ENCODE measurements around the gene BRMS1. TPM values are rescaled to one million over a fixed set of nuclear protein-coding genes. Genes with fewer than 3 reads are reported as not detected.
"Not testable (repeated sequence)": the region's sequence is repeated elsewhere in the genome, so short reads cannot be mapped to it uniquely, and the experiment has no call there.

BRMS1 gene
- total RNA-seq, 2 experiments from 2014 or later = 55.3 to 56.8 TPM

GRCh38 chr11:66330931-66331330, 14.0 kb downstream of the BRMS1 start:
- Mint-ChIP-seq H3K27ac (no peak overlapping the region), H3K36me3 (no peaks in the 10 kb centered on the region), H3K4me1 (peaks cover 33% of the 10 kb centered on the region), H3K4me3 (no peak overlapping the region), H3K9me3 (ENCODE audit: low read depth) (no peaks in the 10 kb centered on the region), H3K27me3 (no peaks in the 10 kb centered on the region)
- ATAC-seq (no peak), DNase-seq (no peak)
- CTCF ChIA-PET = interaction anchor here (0.9 to 8.7 kb wide), 6 partner anchors 13 to 58 kb away, joined by 3 to 174 read pairs (median 8); partner anchors contain the start of genes B4GAT1 and CD248

GRCh38 chr11:66329165-66329673, 15.7 kb downstream of the BRMS1 start:
- H3K9me3 Mint-ChIP-seq (ENCODE audit: low read depth) = no peaks in the 10 kb centered on the region
- no peak for ATAC-seq
- peaks cover 45% of the 10 kb centered on the region for H3K4me1 Mint-ChIP-seq
- no peaks in the 10 kb centered on the region for H3K36me3 Mint-ChIP-seq
- CTCF ChIA-PET = interaction anchor here (0.8 to 8.7 kb wide), 10 partner anchors 10 to 107 kb away, joined by 3 to 174 read pairs (median 5); partner anchors contain the start of genes B4GAT1 and CD248
- H3K4me3 Mint-ChIP-seq = no peak overlapping the region
- H3K27ac Mint-ChIP-seq = peak overlapping the region; percentile 81
- H3K27me3 Mint-ChIP-seq = no peaks in the 10 kb centered on the region
- DNase-seq = no peak

DNA sequence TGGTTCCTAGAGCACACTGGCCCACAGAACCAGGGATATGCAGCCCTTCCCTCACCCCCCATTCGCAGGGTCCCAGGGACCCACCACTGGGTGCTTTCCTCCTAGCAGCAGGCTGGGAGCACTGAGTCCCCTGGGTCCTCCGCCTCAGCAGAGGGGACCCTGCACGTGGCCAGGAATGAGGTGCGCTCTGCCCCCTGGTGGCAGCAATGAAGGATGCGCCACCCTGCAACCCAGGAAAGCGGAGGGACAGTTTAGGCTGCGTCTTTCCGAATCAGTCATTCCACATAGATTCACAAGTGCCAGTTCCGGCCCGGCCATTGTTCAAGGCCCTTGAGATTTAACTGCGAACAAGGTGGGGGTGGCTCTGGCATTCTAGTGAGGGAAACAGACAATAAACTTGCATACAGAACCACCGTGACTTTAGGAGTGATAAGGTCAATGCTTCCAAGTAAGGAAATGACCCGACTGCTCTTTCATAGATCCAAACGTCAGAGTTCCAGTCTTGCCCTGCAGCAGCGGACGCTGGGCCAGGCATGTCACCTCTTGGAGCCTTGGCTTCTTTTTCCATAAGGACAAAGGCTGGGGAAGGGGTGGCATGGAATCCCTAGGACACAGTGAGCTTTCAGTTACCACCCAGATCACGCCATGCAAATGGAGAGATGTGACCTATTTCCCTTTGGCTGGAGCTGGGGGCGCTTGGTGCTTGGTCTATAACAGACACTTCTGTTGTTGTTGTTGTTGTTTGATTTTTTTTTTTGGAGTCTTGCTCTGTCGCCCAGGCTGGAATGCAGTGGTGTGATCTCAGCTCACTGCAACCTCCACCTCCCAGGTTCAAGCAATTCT, 16.4 kb downstream of the BRMS1 start:
- Mint-ChIP-seq H3K9me3 (ENCODE audit: low read depth) (no peaks in the 10 kb centered on the region), H3K27ac (peak overlapping the region; percentile 81), H3K4me1 (peaks cover 51% of the 10 kb centered on the region), H3K36me3 (no peaks in the 10 kb centered on the region), H3K4me3 (peak overlapping the region; percentile 10), H3K27me3 (no peaks in the 10 kb centered on the region)
- DNase-seq (peak; percentile 89), ATAC-seq (peak; percentile 85)
- CTCF ChIA-PET = interaction anchor here (0.8 to 8.7 kb wide), 9 partner anchors 11 to 106 kb away, joined by 3 to 174 read pairs (median 5); partner anchors contain the start of genes B4GAT1 and CD248

- Mint-ChIP-seq H3K4me1 (peaks cover 51% of the 10 kb centered on the region), H3K4me3 (no peak overlapping the region), H3K9me3 (ENCODE audit: low read depth) (no peaks in the 10 kb centered on the region), H3K27ac (peak overlapping the region; percentile 81), H3K36me3 (no peaks in the 10 kb centered on the region), H3K27me3 (no peaks in the 10 kb centered on the region)
- peak; percentile 79 for DNase-seq
- CTCF ChIA-PET = no interaction called here
- ATAC-seq = peak; percentile 63
Observed at GRCh38 chr11:66328031-66328301, 16.9 kb downstream of the BRMS1 start.

DNA sequence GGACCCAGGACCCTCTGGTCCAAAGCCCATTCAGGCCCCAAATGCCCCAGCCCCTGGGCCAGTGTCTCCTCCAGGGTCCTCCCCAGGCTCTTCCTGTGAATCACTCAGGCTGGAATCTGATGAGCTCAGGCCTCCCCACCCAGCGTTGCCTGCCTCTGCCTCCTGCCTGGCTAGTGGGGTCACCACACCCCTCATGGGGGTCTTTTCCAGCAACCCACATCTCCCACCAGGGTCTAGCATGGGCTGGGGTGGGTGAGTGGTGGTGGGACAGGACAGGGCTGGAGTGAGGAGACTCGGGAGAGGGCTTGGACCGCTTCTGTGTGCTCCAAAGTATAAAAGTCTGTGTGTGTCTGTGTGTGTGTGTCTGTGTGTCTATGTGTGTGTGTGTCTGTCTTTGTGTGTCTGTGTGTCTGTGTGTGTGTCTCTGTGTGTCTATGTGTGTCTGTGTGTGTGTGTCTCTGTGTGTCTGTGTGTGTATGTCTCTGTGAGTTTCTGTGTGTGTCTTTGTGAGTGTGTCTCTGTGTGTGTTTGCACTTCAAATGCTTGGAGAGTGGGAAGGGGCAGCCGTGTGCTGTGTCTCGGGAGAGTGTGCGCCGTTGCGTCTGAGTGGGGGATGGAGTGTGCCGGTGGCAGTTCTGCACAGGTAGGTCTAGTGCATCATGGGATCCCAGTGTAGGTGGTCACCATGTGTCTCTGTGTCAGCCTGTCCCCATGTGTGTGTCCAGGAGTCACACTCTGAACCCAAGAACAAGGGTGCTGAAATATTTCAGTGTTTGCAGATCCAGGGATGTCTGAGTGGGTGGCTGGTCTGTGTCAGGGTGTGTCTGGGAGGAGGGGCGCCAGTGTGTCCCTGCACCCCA, 17.5 kb downstream of the BRMS1 start:
- Mint-ChIP-seq H3K9me3 (ENCODE audit: low read depth) (no peaks in the 10 kb centered on the region), H3K4me3 (no peak overlapping the region), H3K4me1 (peaks cover 52% of the 10 kb centered on the region), H3K27me3 (no peaks in the 10 kb centered on the region), H3K27ac (peak overlapping the region; percentile 81), H3K36me3 (no peaks in the 10 kb centered on the region)
- DNase-seq (no peak), ATAC-seq (no peak)
- CTCF ChIA-PET = interaction anchor here (1.2 to 3.7 kb wide), 5 partner anchors 10 to 62 kb away, joined by 4 to 75 read pairs (median 4); partner anchors contain the start of gene CD248

GRCh38 chr11:66326261-66327111, 18.4 kb downstream of the BRMS1 start:
- peak overlapping the region; percentile 12 for H3K4me3 Mint-ChIP-seq
- CTCF ChIA-PET = interaction anchor here (1.0 to 3.7 kb wide), 6 partner anchors 9 to 62 kb away, joined by 4 to 75 read pairs (median 4); partner anchors contain the start of genes B4GAT1 and CD248
- DNase-seq (peak; percentile 82), ATAC-seq (peak; percentile 56)
- H3K36me3 Mint-ChIP-seq = no peaks in the 10 kb centered on the region
- no peaks in the 10 kb centered on the region for H3K27me3 Mint-ChIP-seq
- no peaks in the 10 kb centered on the region for H3K9me3 Mint-ChIP-seq (ENCODE audit: low read depth)
- peak overlapping the region; percentile 92 for H3K27ac Mint-ChIP-seq
- H3K4me1 Mint-ChIP-seq = peaks cover 54% of the 10 kb centered on the region

DNA sequence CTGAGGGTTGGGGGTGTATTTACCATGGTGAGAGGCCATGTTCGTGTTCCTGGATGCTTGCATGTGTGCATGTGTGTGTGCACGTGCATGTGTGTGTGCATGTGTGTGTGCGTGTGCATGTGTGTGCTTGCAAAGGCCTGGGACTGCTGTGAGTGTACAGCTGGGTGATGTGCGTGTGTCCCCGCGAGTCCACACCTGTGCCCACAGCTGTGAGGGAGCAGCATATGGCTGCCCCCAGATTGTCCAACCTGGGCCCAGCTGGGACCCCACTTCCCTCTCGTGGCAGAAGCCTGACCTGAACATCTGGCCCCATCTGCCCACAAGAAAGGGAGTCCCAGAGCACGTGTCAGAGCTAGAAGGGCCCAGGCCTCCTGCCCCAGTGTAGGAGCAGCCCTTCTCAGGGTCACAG, 19.6 kb downstream of the BRMS1 start:
- ATAC-seq (no peak), DNase-seq (no peak)
- Mint-ChIP-seq H3K9me3 (ENCODE audit: low read depth) (peaks cover 1% of the 10 kb centered on the region), H3K27me3 (no peaks in the 10 kb centered on the region), H3K4me1 (peaks cover 55% of the 10 kb centered on the region), H3K4me3 (no peak overlapping the region), H3K27ac (peak overlapping the region; percentile 92), H3K36me3 (peaks cover 1% of the 10 kb centered on the region)
- CTCF ChIA-PET = interaction anchor here (3.7 kb wide), 1 partner anchor 14 kb away, joined by 75 read pairs; no protein-coding TSS in a partner anchor

DNA sequence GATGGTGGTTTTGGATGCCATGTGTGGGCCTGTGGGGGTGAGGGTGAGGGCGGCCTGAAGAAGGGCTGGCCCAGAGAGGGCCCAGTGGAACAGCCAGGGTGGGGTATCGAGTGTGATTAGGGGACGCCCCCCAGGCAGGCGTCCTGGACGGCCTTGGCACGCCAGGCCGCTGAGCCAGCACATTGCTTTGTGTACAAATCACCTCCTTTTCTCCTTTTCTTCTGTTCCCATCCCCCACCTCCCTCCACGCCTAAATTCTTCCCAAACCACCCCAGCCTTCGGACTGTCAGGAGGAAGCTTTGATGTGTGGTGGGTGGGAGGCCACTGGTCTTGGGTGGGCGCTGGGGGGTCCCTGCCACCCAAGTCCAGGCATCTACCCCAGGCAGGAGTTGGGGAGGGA, 20.2 kb downstream of the BRMS1 start:
- DNase-seq = no peak
- CTCF ChIA-PET = interaction anchor here (3.7 kb wide), 1 partner anchor 13 kb away, joined by 75 read pairs; no protein-coding TSS in a partner anchor
- Mint-ChIP-seq H3K27ac (peak overlapping the region; percentile 40), H3K4me3 (no peak overlapping the region), H3K27me3 (no peaks in the 10 kb centered on the region), H3K4me1 (peaks cover 58% of the 10 kb centered on the region), H3K36me3 (peaks cover 5% of the 10 kb centered on the region), H3K9me3 (ENCODE audit: low read depth) (peaks cover 2% of the 10 kb centered on the region)
- no peak for ATAC-seq

GRCh38 chr11:66323684-66324083, 21.2 kb downstream of the BRMS1 start:
- Mint-ChIP-seq H3K4me3 (no peak overlapping the region), H3K9me3 (ENCODE audit: low read depth) (peaks cover 2% of the 10 kb centered on the region), H3K27ac (no peak overlapping the region), H3K36me3 (peaks cover 12% of the 10 kb centered on the region), H3K27me3 (no peaks in the 10 kb centered on the region), H3K4me1 (peaks cover 63% of the 10 kb centered on the region)
- ATAC-seq = no peak
- no peak for DNase-seq
- CTCF ChIA-PET = interaction anchor here (3.7 kb wide), 1 partner anchor 12 kb away, joined by 75 read pairs; no protein-coding TSS in a partner anchor

DNA sequence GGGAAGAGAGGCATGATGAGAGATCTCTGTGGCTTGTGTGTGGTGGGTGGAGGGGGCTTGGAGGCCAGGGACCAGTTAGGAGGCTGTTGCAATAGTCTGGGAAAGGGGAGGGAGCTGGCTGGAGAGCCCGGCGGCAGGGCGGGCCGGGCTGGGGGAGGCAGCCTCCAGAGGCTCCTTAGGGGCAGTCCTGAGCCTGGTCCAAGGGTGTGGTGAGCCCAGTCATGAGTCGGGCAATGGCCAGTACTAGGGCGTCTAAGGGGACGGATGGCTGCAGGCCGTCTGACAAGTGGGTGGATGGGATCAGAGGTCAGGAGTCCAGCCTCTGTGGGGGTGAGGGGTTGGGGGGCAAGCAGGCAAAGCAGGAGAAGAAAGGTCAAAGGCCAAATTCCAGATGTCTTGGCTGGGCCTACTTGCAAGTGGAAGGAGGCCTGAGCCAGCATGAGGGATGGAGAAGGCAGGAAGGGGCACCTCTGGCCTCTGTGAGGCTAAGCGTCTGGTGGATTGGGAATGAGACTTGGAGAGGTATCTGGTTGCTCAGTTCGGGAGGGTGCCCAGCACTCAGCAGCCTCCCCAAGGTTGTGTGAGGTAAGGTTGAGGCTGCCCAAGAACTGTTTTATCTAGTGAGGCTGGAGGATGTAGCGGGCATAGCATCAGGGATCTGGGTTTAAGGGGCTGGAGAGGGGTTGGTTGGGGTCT, 22.0 kb downstream of the BRMS1 start:
- Mint-ChIP-seq H3K4me3 (no peak overlapping the region), H3K27me3 (no peaks in the 10 kb centered on the region), H3K27ac (no peak overlapping the region), H3K36me3 (peaks cover 13% of the 10 kb centered on the region), H3K9me3 (ENCODE audit: low read depth) (peaks cover 2% of the 10 kb centered on the region), H3K4me1 (peaks cover 63% of the 10 kb centered on the region)
- ATAC-seq (no peak), DNase-seq (no peak)
- CTCF ChIA-PET = interaction anchor here (2.0 kb wide), 1 partner anchor 11 kb away, joined by 17 read pairs; no protein-coding TSS in a partner anchor

DNA sequence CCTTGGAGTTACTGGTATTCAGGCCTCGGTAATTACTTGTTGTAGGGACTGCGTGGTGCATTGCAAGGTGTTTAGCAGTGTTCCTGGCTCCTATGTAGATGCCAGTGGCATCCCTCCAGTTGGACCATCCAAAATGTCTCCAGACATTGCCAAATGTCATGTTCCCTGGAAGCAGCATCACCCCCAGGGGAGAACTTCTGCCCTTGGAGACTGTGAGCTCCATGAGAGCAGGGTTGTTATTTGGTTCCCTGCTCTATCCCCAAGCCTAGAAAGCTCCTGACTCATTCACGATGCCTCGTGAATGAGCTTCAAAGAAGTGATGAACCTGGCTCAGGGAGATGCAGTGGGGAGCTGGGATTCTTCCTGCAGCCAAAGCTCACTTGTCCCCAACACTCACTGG, 23.3 kb downstream of the BRMS1 start:
- peaks cover 59% of the 10 kb centered on the region for H3K4me1 Mint-ChIP-seq
- H3K4me3 Mint-ChIP-seq = no peak overlapping the region
- CTCF ChIA-PET = interaction anchor here (1.1 to 2.0 kb wide), 2 partner anchors 9 to 68 kb away, joined by 4 to 17 read pairs; no protein-coding TSS in a partner anchor
- H3K9me3 Mint-ChIP-seq (ENCODE audit: low read depth) = peaks cover 2% of the 10 kb centered on the region
- no peak overlapping the region for H3K27ac Mint-ChIP-seq
- H3K36me3 Mint-ChIP-seq = peaks cover 13% of the 10 kb centered on the region
- ATAC-seq = no peak
- H3K27me3 Mint-ChIP-seq = no peaks in the 10 kb centered on the region
- no peak for DNase-seq

- H3K27ac Mint-ChIP-seq; DNase-seq; ATAC-seq; CTCF ChIA-PET; H3K9me3 Mint-ChIP-seq (ENCODE audit: low read depth); H3K27me3 Mint-ChIP-seq; H3K4me3 Mint-ChIP-seq: not testable (repeated sequence)
- peaks cover 57% of the 10 kb centered on the region for H3K4me1 Mint-ChIP-seq
- H3K36me3 Mint-ChIP-seq = peaks cover 16% of the 10 kb centered on the region
Observed at GRCh38 chr11:66320748-66321147, 24.2 kb downstream of the BRMS1 start.
